Astrocyte (in vitro differentiated cells and primary cell): ENCODE results near the gene SLC44A3.

Experiments
- EZH2 ChIP-seq: IDR thresholded peaks from 2 replicates; pipeline ENCODE4 v1.6.1; 2012; ENCODE audit warnings: mild to moderate bottlenecking, low read length, inconsistent platforms; ENCODE audit not compliant: insufficient read depth
- TF ChIP-seq, protein P1 (sequence below): IDR thresholded peaks from 2 replicates; pipeline ENCODE4 v1.5.1; 2011; ENCODE audit warnings: low read depth, mild to moderate bottlenecking, inconsistent platforms, low read length, moderate library complexity; ENCODE audit not compliant: insufficient read depth

DNA sequence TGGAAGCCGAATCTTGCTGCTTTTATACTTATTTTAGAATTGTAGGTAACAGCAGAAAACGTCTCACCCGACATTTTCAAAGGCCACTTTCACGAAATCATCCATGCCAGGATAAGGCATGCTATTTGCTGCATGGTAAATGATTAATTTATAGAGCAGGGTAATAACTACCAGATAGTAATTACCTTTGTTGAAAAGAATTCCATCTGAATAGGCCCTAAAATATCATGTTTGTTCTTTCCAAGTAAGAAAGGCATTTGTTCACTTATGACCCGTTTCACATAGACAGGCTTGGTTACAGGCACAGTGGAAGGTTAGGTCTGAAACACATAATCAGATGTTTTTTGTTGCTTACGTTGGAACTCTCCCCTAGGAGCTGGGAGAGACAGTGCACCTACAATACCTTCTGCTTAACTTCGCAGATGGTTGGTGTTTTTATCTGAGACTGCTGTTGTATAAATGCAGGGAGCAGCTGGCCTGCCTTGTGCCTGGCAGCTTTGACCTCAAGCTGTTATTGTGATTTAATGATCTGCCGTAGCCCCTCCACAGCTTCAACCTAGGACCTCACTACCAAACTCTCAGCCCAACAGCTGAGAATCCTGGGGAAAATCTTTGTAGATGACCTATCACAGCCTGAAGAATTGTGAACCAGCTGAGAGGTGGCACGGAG lies 1.6 kb downstream of the SLC44A3 start:
- TF ChIP-seq, protein P1, sequence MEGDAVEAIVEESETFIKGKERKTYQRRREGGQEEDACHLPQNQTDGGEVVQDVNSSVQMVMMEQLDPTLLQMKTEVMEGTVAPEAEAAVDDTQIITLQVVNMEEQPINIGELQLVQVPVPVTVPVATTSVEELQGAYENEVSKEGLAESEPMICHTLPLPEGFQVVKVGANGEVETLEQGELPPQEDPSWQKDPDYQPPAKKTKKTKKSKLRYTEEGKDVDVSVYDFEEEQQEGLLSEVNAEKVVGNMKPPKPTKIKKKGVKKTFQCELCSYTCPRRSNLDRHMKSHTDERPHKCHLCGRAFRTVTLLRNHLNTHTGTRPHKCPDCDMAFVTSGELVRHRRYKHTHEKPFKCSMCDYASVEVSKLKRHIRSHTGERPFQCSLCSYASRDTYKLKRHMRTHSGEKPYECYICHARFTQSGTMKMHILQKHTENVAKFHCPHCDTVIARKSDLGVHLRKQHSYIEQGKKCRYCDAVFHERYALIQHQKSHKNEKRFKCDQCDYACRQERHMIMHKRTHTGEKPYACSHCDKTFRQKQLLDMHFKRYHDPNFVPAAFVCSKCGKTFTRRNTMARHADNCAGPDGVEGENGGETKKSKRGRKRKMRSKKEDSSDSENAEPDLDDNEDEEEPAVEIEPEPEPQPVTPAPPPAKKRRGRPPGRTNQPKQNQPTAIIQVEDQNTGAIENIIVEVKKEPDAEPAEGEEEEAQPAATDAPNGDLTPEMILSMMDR, result no peak
- TF ChIP-seq EZH2, result no peak
